Neutrophil (primary cell): ENCODE measurements around the gene PDLIM5.

Source experiments
- H3K27ac ChIP-seq: fragments of 200-600 bp; sonication (generic); 2 replicates; pipeline ENCODE4 v1.5.1; 2016; ENCODE audit warnings: mild to moderate bottlenecking, moderate library complexity
- H3K27me3 ChIP-seq: fragments of 200-600 bp; sonication (generic); 2 replicates; pipeline ENCODE4 v1.6.0; 2016; ENCODE audit warnings: mild to moderate bottlenecking
- H3K36me3 ChIP-seq: fragments of 200-600 bp; sonication (generic); 2 replicates; pipeline ENCODE4 v1.5.1; 2017
- H3K4me1 ChIP-seq, 2 experiments: fragments of 200-600 bp in 1 of 2; sonication (generic) in 1 of 2; 1 replicate in 1 of 2; 2 replicates in 1 of 2; pipeline versions ENCODE4 v1.5.1 to v1.6.1; 2013 to 2016; ENCODE audit warnings: low read depth in 1 of 2, low read length in 1 of 2, mild to moderate bottlenecking in 1 of 2, moderate library complexity in 1 of 2; ENCODE audit not compliant: control insufficient read depth in 1 of 2, insufficient read depth in 1 of 2
- H3K4me3 ChIP-seq, 2 experiments: fragments of 200-600 bp in 1 of 2; sonication (generic) in 1 of 2; 1 replicate in 1 of 2; 2 replicates in 1 of 2; pipeline ENCODE4 v1.5.1; 2013 to 2016; ENCODE audit warnings: low read depth in 1 of 2, low read length in 1 of 2, mild to moderate bottlenecking in 1 of 2, moderate library complexity in 1 of 2
- H3K9me3 ChIP-seq: fragments of 200-600 bp; sonication (generic); 2 replicates; pipeline ENCODE4 v1.5.1; 2016
- CTCF ChIP-seq: fragments of 200-600 bp; sonication (generic); IDR thresholded peaks from 2 replicates; pipeline ENCODE4 v1.5.1; 2016; ENCODE audit warnings: antibody characterized with exemption

The PDLIM5 gene

GRCh38 chr4:94669672-94670664 is 218.2 kb downstream of the PDLIM5 start:
- Histone ChIP-seq H3K27ac (no peak overlapping the region), H3K36me3 (no peaks in the 10 kb centered on the region), H3K4me1 (no peaks in the 10 kb centered on the region), H3K9me3 (no peaks in the 10 kb centered on the region), H3K27me3 (no peaks in the 10 kb centered on the region), H3K4me3 (no peak overlapping the region)
- no peak for TF ChIP-seq CTCF

- no peaks in the 10 kb centered on the region for H3K4me1 ChIP-seq
- no peak overlapping the region for H3K4me3 ChIP-seq
- TF ChIP-seq CTCF = no peak
- H3K9me3 ChIP-seq = no peaks in the 10 kb centered on the region
- no peaks in the 10 kb centered on the region for H3K27me3 ChIP-seq
- H3K36me3 ChIP-seq = no peaks in the 10 kb centered on the region
- H3K27ac ChIP-seq = no peak overlapping the region
Observed at GRCh38 chr4:94671113-94671512, 219.4 kb downstream of the PDLIM5 start.

GRCh38 chr4:94673961-94674360 is 222.2 kb downstream of the PDLIM5 start:
- H3K9me3 ChIP-seq = no peaks in the 10 kb centered on the region
- H3K4me1 ChIP-seq = no peaks in the 10 kb centered on the region
- H3K36me3 ChIP-seq = no peaks in the 10 kb centered on the region
- H3K27ac ChIP-seq = no peak overlapping the region
- no peaks in the 10 kb centered on the region for H3K27me3 ChIP-seq
- TF ChIP-seq CTCF = no peak
- no peak overlapping the region for H3K4me3 ChIP-seq

GRCh38 chr4:94676970-94677369 is 225.2 kb downstream of the PDLIM5 start:
- no peaks in the 10 kb centered on the region for H3K9me3 ChIP-seq
- no peak overlapping the region for H3K4me3 ChIP-seq
- no peaks in the 10 kb centered on the region for H3K27me3 ChIP-seq
- H3K27ac ChIP-seq = no peak overlapping the region
- no peak for TF ChIP-seq CTCF
- H3K4me1 ChIP-seq = no peaks in the 10 kb centered on the region
- no peaks in the 10 kb centered on the region for H3K36me3 ChIP-seq

- Histone ChIP-seq H3K4me1 (no peaks in the 10 kb centered on the region), H3K4me3 (no peak overlapping the region), H3K9me3 (no peaks in the 10 kb centered on the region), H3K27ac (no peak overlapping the region), H3K36me3 (no peaks in the 10 kb centered on the region), H3K27me3 (no peaks in the 10 kb centered on the region)
- no peak for TF ChIP-seq CTCF
Observed at GRCh38 chr4:94678896-94679295, 227.2 kb downstream of the PDLIM5 start.
